ENCODE data around the gene STOML1.

GRCh38 chr15:73932381-73933191 lies 59.5 kb downstream of the STOML1 start:
- TF ChIP-seq POLR2A (IDR thresholded peaks at IDR 0.05) (no peak), CTCF (IDR thresholded peaks at IDR 0.05) (no peak)
